KOPT-K1 (cell line): ENCODE results near the gene RBM39.
"Not testable (repeated sequence)": the region's sequence is repeated elsewhere in the genome, so short reads cannot be mapped to it uniquely, and the experiment has no call there.

Source experiments
- H3K27ac ChIP-seq: fragments of 200-600 bp; sonication (generic); 2 replicates; pipeline ENCODE4 v1.5.1; 2016; ENCODE audit warnings: antibody characterized with exemption, mild to moderate bottlenecking, low read depth, low read length; ENCODE audit not compliant: poor library complexity, severe bottlenecking
- H3K36me3 ChIP-seq: fragments of 200-600 bp; sonication (generic); 2 replicates; pipeline ENCODE4 v1.5.1; 2017; ENCODE audit warnings: antibody characterized with exemption, mild to moderate bottlenecking, low read length, moderate library complexity; ENCODE audit not compliant: insufficient read depth
- H3K9me3 ChIP-seq: fragments of 200-600 bp; sonication (generic); 2 replicates; pipeline ENCODE4 v1.5.1; 2017; ENCODE audit warnings: antibody characterized with exemption, low read length, mild to moderate bottlenecking; ENCODE audit not compliant: insufficient read depth, poor library complexity, severe bottlenecking

The RBM39 gene

GRCh38 chr20:35767683-35768481 lies 25.8 kb upstream of the RBM39 start:
- Histone ChIP-seq H3K27ac (peak overlapping the region; percentile 86), H3K9me3 (no peaks in the 10 kb centered on the region), H3K36me3 (no peaks in the 10 kb centered on the region)

- H3K36me3 ChIP-seq: no peaks in the 10 kb centered on the region
- peak overlapping the region; percentile 86 for H3K27ac ChIP-seq
- H3K9me3 ChIP-seq: no peaks in the 10 kb centered on the region
Measured at GRCh38 chr20:35766843-35767242, 24.8 kb upstream of the RBM39 start.

- H3K27ac ChIP-seq, H3K9me3 ChIP-seq, H3K36me3 ChIP-seq: not testable (repeated sequence)
Measured at GRCh38 chr20:35764936-35765335, 22.9 kb upstream of the RBM39 start.

- Histone ChIP-seq H3K27ac (no peak overlapping the region), H3K9me3 (no peaks in the 10 kb centered on the region), H3K36me3 (no peaks in the 10 kb centered on the region)
Measured at GRCh38 chr20:35762461-35762860, 20.4 kb upstream of the RBM39 start.

- H3K27ac ChIP-seq, H3K36me3 ChIP-seq, H3K9me3 ChIP-seq: not testable (repeated sequence)
Measured at GRCh38 chr20:35761548-35761947, 19.5 kb upstream of the RBM39 start.

- Histone ChIP-seq H3K9me3 (no peaks in the 10 kb centered on the region), H3K27ac (no peak overlapping the region), H3K36me3 (no peaks in the 10 kb centered on the region)
Measured at GRCh38 chr20:35757098-35757705, 15.1 kb upstream of the RBM39 start.

GRCh38 chr20:35756404-35756803 lies 14.3 kb upstream of the RBM39 start:
- Histone ChIP-seq H3K9me3 (no peaks in the 10 kb centered on the region), H3K36me3 (no peaks in the 10 kb centered on the region), H3K27ac (no peak overlapping the region)

GRCh38 chr20:35750611-35751010 lies 8.6 kb upstream of the RBM39 start:
- Histone ChIP-seq H3K9me3 (no peaks in the 10 kb centered on the region), H3K27ac (no peak overlapping the region), H3K36me3 (no peaks in the 10 kb centered on the region)

GRCh38 chr20:35744492-35744841 lies 2.4 kb upstream of the RBM39 start:
- Histone ChIP-seq H3K36me3 (peaks cover 15% of the 10 kb centered on the region), H3K27ac (peak overlapping the region; percentile 94)
- not testable (repeated sequence) for H3K9me3 ChIP-seq

- peaks cover 21% of the 10 kb centered on the region for H3K36me3 ChIP-seq
- H3K9me3 ChIP-seq: no peaks in the 10 kb centered on the region
- peak overlapping the region; percentile 94 for H3K27ac ChIP-seq
Measured at GRCh38 chr20:35743693-35744491, 1.8 kb upstream of the RBM39 start.

GRCh38 chr20:35742741-35743523 lies 872 bp upstream of the RBM39 start:
- no peaks in the 10 kb centered on the region for H3K9me3 ChIP-seq
- peak overlapping the region; percentile 94 for H3K27ac ChIP-seq

GRCh38 chr20:35739294-35740163 lies 2.5 kb downstream of the RBM39 start:
- peaks cover 65% of the 10 kb centered on the region for H3K36me3 ChIP-seq
- H3K9me3 ChIP-seq: no peaks in the 10 kb centered on the region
- H3K27ac ChIP-seq: peak overlapping the region; percentile 25

More at GRCh38 chr20:35742741-35743523, 872 bp upstream of the RBM39 start:
- H3K36me3 ChIP-seq: peaks cover 31% of the 10 kb centered on the region

- H3K36me3 ChIP-seq: peaks cover 74% of the 10 kb centered on the region
- H3K27ac ChIP-seq: no peak overlapping the region
- H3K9me3 ChIP-seq: no peaks in the 10 kb centered on the region
Measured at GRCh38 chr20:35738410-35739179, 3.5 kb downstream of the RBM39 start.
